ENCODE measurements around the gene ASPN.

ASPN gene

GRCh38 chr9:92482329-92482728 lies at the start of gene ASPN:
Gene ASPN (minus strand): TSS chr9:92482506.
- DNase-seq, result no peak

- DNase-seq, result no peak
Observed at GRCh38 chr9:92530893-92531292, 48.6 kb upstream of the ASPN start.

GRCh38 chr9:92529124-92529523 lies 46.8 kb upstream of the ASPN start:
- no peak for DNase-seq

- no peak for DNase-seq
Observed at GRCh38 chr9:92528522-92528849, 46.2 kb upstream of the ASPN start.

- DNase-seq, result no peak
Observed at GRCh38 chr9:92527832-92528521, 45.7 kb upstream of the ASPN start.

- no peak for DNase-seq
Observed at GRCh38 chr9:92527291-92527828, 45.1 kb upstream of the ASPN start.

GRCh38 chr9:92525306-92525705 lies 43.0 kb upstream of the ASPN start:
- no peak for DNase-seq

GRCh38 chr9:92524881-92525280 lies 42.6 kb upstream of the ASPN start:
- DNase-seq, result no peak

- DNase-seq, result no peak
Observed at GRCh38 chr9:92522983-92523970, 41.0 kb upstream of the ASPN start.

- no peak for DNase-seq
Observed at GRCh38 chr9:92520837-92521236, 38.5 kb upstream of the ASPN start.

GRCh38 chr9:92518199-92518598 lies 35.9 kb upstream of the ASPN start:
- DNase-seq, result no peak

- no peak for DNase-seq
Observed at GRCh38 chr9:92517046-92517445, 34.7 kb upstream of the ASPN start.

GRCh38 chr9:92516521-92516920 lies 34.2 kb upstream of the ASPN start:
- DNase-seq, result no peak

- no peak for DNase-seq
Observed at GRCh38 chr9:92514635-92515034, 32.3 kb upstream of the ASPN start.

GRCh38 chr9:92513349-92513748 lies 31.0 kb upstream of the ASPN start:
- DNase-seq, result no peak

- no peak for DNase-seq
Observed at GRCh38 chr9:92512622-92513021, 30.3 kb upstream of the ASPN start.

- no peak for DNase-seq
Observed at GRCh38 chr9:92510747-92511146, 28.4 kb upstream of the ASPN start.

GRCh38 chr9:92509050-92509449 lies 26.7 kb upstream of the ASPN start:
- DNase-seq, result no peak

GRCh38 chr9:92508018-92508820 lies 25.9 kb upstream of the ASPN start:
- no peak for DNase-seq

- DNase-seq, result no peak
Observed at GRCh38 chr9:92507496-92507895, 25.2 kb upstream of the ASPN start.

GRCh38 chr9:92507005-92507404 lies 24.7 kb upstream of the ASPN start:
- DNase-seq, result no peak

GRCh38 chr9:92506184-92506857 lies 24.0 kb upstream of the ASPN start:
- DNase-seq, result no peak

GRCh38 chr9:92504881-92505280 lies 22.6 kb upstream of the ASPN start:
- no peak for DNase-seq
